HEK293 (cell line): Measurements from ENCODE around the gene SCAMP2.

ENCODE experiments used
- EGR2 ChIP-seq: fragments of 450-650 bp; formaldehyde crosslinking; IDR thresholded peaks from 2 replicates; pipeline ENCODE4 v1.5.1; 2016; ENCODE audit warnings: low read depth, missing biosample characterization, missing genetic modification characterization
- GFI1B ChIP-seq: fragments of 450-650 bp; formaldehyde crosslinking; IDR thresholded peaks from 2 replicates; pipeline ENCODE4 v1.5.1; 2016; ENCODE audit warnings: missing biosample characterization, missing genetic modification characterization
- HIC1 ChIP-seq: fragments of 450-650 bp; formaldehyde crosslinking; IDR thresholded peaks from 2 replicates; pipeline ENCODE4 v1.5.1; 2016; ENCODE audit warnings: missing biosample characterization, missing genetic modification characterization
- HOXC10 ChIP-seq: sonication (generic); formaldehyde crosslinking; IDR thresholded peaks from 2 replicates; pipeline ENCODE4 v1.8.1; 2023; ENCODE audit warnings: mild to moderate bottlenecking, missing genetic modification reagents
- HOXD13 ChIP-seq: sonication (generic); formaldehyde crosslinking; IDR thresholded peaks from 2 replicates; pipeline ENCODE4 v1.8.0; 2022; ENCODE audit warnings: missing genetic modification reagents, borderline replicate concordance
- OVOL3 ChIP-seq: fragments of 450-650 bp; formaldehyde crosslinking; IDR thresholded peaks from 2 replicates; pipeline ENCODE4 v1.5.1; 2016; ENCODE audit warnings: missing biosample characterization, missing genetic modification characterization
- PRDM2 ChIP-seq: fragments of 450-650 bp; formaldehyde crosslinking; IDR thresholded peaks from 2 replicates; pipeline ENCODE4 v1.5.1; 2016; ENCODE audit warnings: missing biosample characterization, missing genetic modification characterization, borderline replicate concordance
- SCRT1 ChIP-seq: fragments of 450-650 bp; formaldehyde crosslinking; IDR thresholded peaks from 2 replicates; pipeline ENCODE4 v1.5.1; 2016; ENCODE audit warnings: missing biosample characterization, missing genetic modification characterization, borderline replicate concordance
- ZBTB21 ChIP-seq: fragments of 450-650 bp; formaldehyde crosslinking; IDR thresholded peaks from 2 replicates; pipeline ENCODE4 v1.5.1; 2017; ENCODE audit warnings: missing biosample characterization, missing genetic modification characterization
- ZBTB48 ChIP-seq: fragments of 450-650 bp; formaldehyde crosslinking; IDR thresholded peaks from 2 replicates; pipeline ENCODE4 v1.5.1; 2016; ENCODE audit warnings: missing biosample characterization, missing genetic modification characterization
- ZFHX2 ChIP-seq: fragments of 450-650 bp; formaldehyde crosslinking; conservative IDR thresholded peaks from 2 replicates; pipeline ENCODE4 v1.5.1; 2016; ENCODE audit warnings: missing biosample characterization, missing genetic modification characterization
- ZFP69B ChIP-seq: fragments of 450-650 bp; formaldehyde crosslinking; IDR thresholded peaks from 2 replicates; pipeline ENCODE4 v1.5.1; 2016; ENCODE audit warnings: missing biosample characterization, missing genetic modification characterization
- ZNF133 ChIP-seq: fragments of 450-650 bp; formaldehyde crosslinking; IDR thresholded peaks from 2 replicates; pipeline ENCODE4 v1.5.1; 2016; ENCODE audit warnings: missing biosample characterization, missing genetic modification characterization
- ZNF146 ChIP-seq: fragments of 450-650 bp; formaldehyde crosslinking; IDR thresholded peaks from 2 replicates; pipeline ENCODE4 v1.5.1; 2016; ENCODE audit warnings: missing biosample characterization, missing genetic modification characterization
- ZNF266 ChIP-seq: fragments of 450-650 bp; formaldehyde crosslinking; IDR thresholded peaks from 2 replicates; pipeline ENCODE4 v1.5.1; 2016; ENCODE audit warnings: missing biosample characterization, missing genetic modification characterization, low read depth
- ZNF335 ChIP-seq: fragments of 450-650 bp; formaldehyde crosslinking; conservative IDR thresholded peaks from 2 replicates; pipeline ENCODE4 v1.5.1; 2016; ENCODE audit warnings: missing biosample characterization, missing genetic modification characterization
- ZNF341 ChIP-seq: fragments of 450-650 bp; formaldehyde crosslinking; IDR thresholded peaks from 2 replicates; pipeline ENCODE4; 2016; ENCODE audit warnings: low read depth, missing biosample characterization, missing genetic modification characterization
- ZNF391 ChIP-seq: fragments of 450-650 bp; formaldehyde crosslinking; IDR thresholded peaks from 2 replicates; pipeline ENCODE4 v1.5.1; 2016; ENCODE audit warnings: low read depth, missing biosample characterization, missing genetic modification characterization, borderline replicate concordance
- ZNF394 ChIP-seq: fragments of 450-650 bp; formaldehyde crosslinking; IDR thresholded peaks from 2 replicates; pipeline ENCODE4 v1.5.1; 2016; ENCODE audit warnings: missing biosample characterization, missing genetic modification characterization, mild to moderate bottlenecking, moderate library complexity, borderline replicate concordance
- ZNF473 ChIP-seq: fragments of 450-650 bp; formaldehyde crosslinking; IDR thresholded peaks from 2 replicates; pipeline ENCODE4 v1.5.1; 2017; ENCODE audit warnings: missing biosample characterization, missing genetic modification characterization
- ZNF514 ChIP-seq: fragments of 450-650 bp; formaldehyde crosslinking; IDR thresholded peaks from 2 replicates; pipeline ENCODE4 v1.5.1; 2016; ENCODE audit warnings: missing biosample characterization, missing genetic modification characterization
- ZNF621 ChIP-seq: fragments of 450-650 bp; formaldehyde crosslinking; IDR thresholded peaks from 2 replicates; pipeline ENCODE4 v1.5.1; 2017; ENCODE audit warnings: missing biosample characterization, missing genetic modification characterization
- ZNF623 ChIP-seq: fragments of 450-650 bp; formaldehyde crosslinking; IDR thresholded peaks from 2 replicates; pipeline ENCODE4 v1.5.1; 2016; ENCODE audit warnings: missing biosample characterization, missing genetic modification characterization
- ZNF624 ChIP-seq: fragments of 450-650 bp; formaldehyde crosslinking; IDR thresholded peaks from 2 replicates; pipeline ENCODE4 v1.5.1; 2017; ENCODE audit warnings: missing biosample characterization, missing genetic modification characterization
- ZNF654 ChIP-seq: fragments of 450-650 bp; formaldehyde crosslinking; IDR thresholded peaks from 2 replicates; pipeline ENCODE4 v1.5.1; 2016; ENCODE audit warnings: low read depth, missing biosample characterization, missing genetic modification characterization
- ZNF701 ChIP-seq: fragments of 450-650 bp; formaldehyde crosslinking; IDR thresholded peaks from 2 replicates; pipeline ENCODE4 v1.5.1; 2016; ENCODE audit warnings: missing biosample characterization, missing genetic modification characterization
- ZNF792 ChIP-seq: fragments of 450-650 bp; formaldehyde crosslinking; IDR thresholded peaks from 2 replicates; pipeline ENCODE4 v1.5.1; 2016; ENCODE audit warnings: missing biosample characterization, missing genetic modification characterization
- TF ChIP-seq, protein P1 (sequence below): fragments of 450-650 bp; formaldehyde crosslinking; conservative IDR thresholded peaks from 2 replicates; pipeline ENCODE4 v1.5.1; 2016; ENCODE audit warnings: low read depth, missing biosample characterization, missing genetic modification characterization

SCAMP2 gene

GRCh38 chr15:74873756-74874424 lies 725 bp upstream of the SCAMP2 start (continued):
- TF ChIP-seq ZNF792 (tag by site-specific recombination) (no peak), ZFP69B (peak; percentile 72), ZNF623 (tag by site-specific recombination) (no peak), SCRT1 (tag by site-specific recombination) (no peak), HOXD13 (CRISPR knock-in tag) (no peak), HOXC10 (no peak), ZNF701 (tag by site-specific recombination) (no peak), ZNF266 (tag by site-specific recombination) (no peak), PRDM2 (tag by site-specific recombination) (no peak), EGR2 (tag by site-specific recombination) (no peak), ZNF335 (tag by site-specific recombination) (no peak; the same call in 1 of the 2 replicates), HIC1 (tag by site-specific recombination) (no peak), ZNF624 (no peak), ZBTB48 (tag by site-specific recombination) (peak; percentile 91), ZNF391 (tag by site-specific recombination) (no peak; the same call in 1 of the 2 replicates), ZBTB21 (tag by site-specific recombination) (no peak), ZNF146 (tag by site-specific recombination) (no peak), OVOL3 (tag by site-specific recombination) (no peak), ZNF621 (tag by site-specific recombination) (no peak), ZNF133 (no peak), ZNF394 (no peak), ZNF654 (tag by site-specific recombination) (no peak), ZNF473 (tag by site-specific recombination) (no peak), GFI1B (tag by site-specific recombination) (no peak), ZNF341 (tag by site-specific recombination) (peak; percentile 33; the same call in 1 of the 2 replicates), ZFHX2 (tag by site-specific recombination) (peak; percentile 66), ZNF514 (no peak)
- TF ChIP-seq, protein P1, sequence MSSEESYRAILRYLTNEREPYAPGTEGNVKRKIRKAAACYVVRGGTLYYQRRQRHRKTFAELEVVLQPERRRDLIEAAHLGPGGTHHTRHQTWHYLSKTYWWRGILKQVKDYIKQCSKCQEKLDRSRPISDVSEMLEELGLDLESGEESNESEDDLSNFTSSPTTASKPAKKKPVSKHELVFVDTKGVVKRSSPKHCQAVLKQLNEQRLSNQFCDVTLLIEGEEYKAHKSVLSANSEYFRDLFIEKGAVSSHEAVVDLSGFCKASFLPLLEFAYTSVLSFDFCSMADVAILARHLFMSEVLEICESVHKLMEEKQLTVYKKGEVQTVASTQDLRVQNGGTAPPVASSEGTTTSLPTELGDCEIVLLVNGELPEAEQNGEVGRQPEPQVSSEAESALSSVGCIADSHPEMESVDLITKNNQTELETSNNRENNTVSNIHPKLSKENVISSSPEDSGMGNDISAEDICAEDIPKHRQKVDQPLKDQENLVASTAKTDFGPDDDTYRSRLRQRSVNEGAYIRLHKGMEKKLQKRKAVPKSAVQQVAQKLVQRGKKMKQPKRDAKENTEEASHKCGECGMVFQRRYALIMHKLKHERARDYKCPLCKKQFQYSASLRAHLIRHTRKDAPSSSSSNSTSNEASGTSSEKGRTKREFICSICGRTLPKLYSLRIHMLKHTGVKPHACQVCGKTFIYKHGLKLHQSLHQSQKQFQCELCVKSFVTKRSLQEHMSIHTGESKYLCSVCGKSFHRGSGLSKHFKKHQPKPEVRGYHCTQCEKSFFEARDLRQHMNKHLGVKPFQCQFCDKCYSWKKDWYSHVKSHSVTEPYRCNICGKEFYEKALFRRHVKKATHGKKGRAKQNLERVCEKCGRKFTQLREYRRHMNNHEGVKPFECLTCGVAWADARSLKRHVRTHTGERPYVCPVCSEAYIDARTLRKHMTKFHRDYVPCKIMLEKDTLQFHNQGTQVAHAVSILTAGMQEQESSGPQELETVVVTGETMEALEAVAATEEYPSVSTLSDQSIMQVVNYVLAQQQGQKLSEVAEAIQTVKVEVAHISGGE (tag by site-specific recombination), result no peak
